ENCODE measurements around the gene KLF11.
A peak's percentile ranks its signal among the peaks of the same experiment; 100 is the strongest.

Gene KLF11

GRCh38 chr2:10043256-10043905, at the start of gene KLF11:
TSS of gene KLF11 (plus strand) at chr2:10043550. CDS start at chr2:10043717, 167 bp downstream.
- DNase-seq: peak; percentile 86

GRCh38 chr2:9994462-9994861, 48.9 kb upstream of the KLF11 start:
- DNase-seq: no peak

- DNase-seq: no peak
These were observed 48.3 kb upstream of the KLF11 start for GRCh38 chr2:9995059-9995458.

GRCh38 chr2:9996321-9996720, 47.0 kb upstream of the KLF11 start:
- DNase-seq: no peak

GRCh38 chr2:9997936-9998335, 45.4 kb upstream of the KLF11 start:
- DNase-seq: no peak

- DNase-seq: no peak
These were observed 44.3 kb upstream of the KLF11 start for GRCh38 chr2:9998916-9999654.

- DNase-seq: no peak
These were observed 43.7 kb upstream of the KLF11 start for GRCh38 chr2:9999693-10000092.

- DNase-seq: no peak
These were observed 42.8 kb upstream of the KLF11 start for GRCh38 chr2:10000541-10000940.

- no peak for DNase-seq
These were observed 41.8 kb upstream of the KLF11 start for GRCh38 chr2:10001586-10001985.

GRCh38 chr2:10002109-10002508, 41.2 kb upstream of the KLF11 start:
- no peak for DNase-seq

- DNase-seq: no peak
These were observed 40.7 kb upstream of the KLF11 start for GRCh38 chr2:10002681-10003080.

GRCh38 chr2:10003206-10004125, 39.9 kb upstream of the KLF11 start:
- DNase-seq: no peak

GRCh38 chr2:10004401-10004800, 38.9 kb upstream of the KLF11 start:
- DNase-seq: no peak

- no peak for DNase-seq
These were observed 38.5 kb upstream of the KLF11 start for GRCh38 chr2:10004836-10005235.

- no peak for DNase-seq
These were observed 37.7 kb upstream of the KLF11 start for GRCh38 chr2:10005461-10006235.

GRCh38 chr2:10006236-10007161, 36.9 kb upstream of the KLF11 start:
- DNase-seq: no peak

- DNase-seq: no peak
These were observed 35.9 kb upstream of the KLF11 start for GRCh38 chr2:10007435-10007834.

GRCh38 chr2:10007921-10008808, 35.2 kb upstream of the KLF11 start:
- DNase-seq: no peak

GRCh38 chr2:10008809-10009176, 34.6 kb upstream of the KLF11 start:
- DNase-seq: no peak

GRCh38 chr2:10009271-10009810, 34.0 kb upstream of the KLF11 start:
- no peak for DNase-seq

Data from activated naive CD4-positive, alpha-beta T cell treated with Interleukin-2 at 50 U/mL for 16 hours (primary cell).